Suprapubic skin (tissue), 4 donors: Measurements from ENCODE around the gene GSTK1.

Experiments
- EP300 ChIP-seq: sonication (generic); formaldehyde crosslinking; IDR thresholded peaks from one replicate; pipeline ENCODE4 v1.6.1; 2017; ENCODE audit warnings: antibody characterized with exemption
- POLR2AphosphoS5 ChIP-seq, 3 donors: sonication (generic); formaldehyde crosslinking; IDR thresholded peaks; one replicate each; pipeline ENCODE4 v1.6.1; 2017; ENCODE audit warnings: antibody characterized with exemption in 3 of 3
- TF ChIP-seq, protein P1 (sequence below), 2 donors: fragments of 200-600 bp in 1 of 2; fragments of 450-650 bp in 1 of 2; sonication (generic) in 1 of 2; IDR thresholded peaks; one replicate each; pipeline ENCODE4 v1.5.1; 2016 to 2019; ENCODE audit warnings: antibody characterized with exemption in 2 of 2, mild to moderate bottlenecking in 1 of 2, moderate library complexity in 1 of 2

- TF ChIP-seq, protein P1, sequence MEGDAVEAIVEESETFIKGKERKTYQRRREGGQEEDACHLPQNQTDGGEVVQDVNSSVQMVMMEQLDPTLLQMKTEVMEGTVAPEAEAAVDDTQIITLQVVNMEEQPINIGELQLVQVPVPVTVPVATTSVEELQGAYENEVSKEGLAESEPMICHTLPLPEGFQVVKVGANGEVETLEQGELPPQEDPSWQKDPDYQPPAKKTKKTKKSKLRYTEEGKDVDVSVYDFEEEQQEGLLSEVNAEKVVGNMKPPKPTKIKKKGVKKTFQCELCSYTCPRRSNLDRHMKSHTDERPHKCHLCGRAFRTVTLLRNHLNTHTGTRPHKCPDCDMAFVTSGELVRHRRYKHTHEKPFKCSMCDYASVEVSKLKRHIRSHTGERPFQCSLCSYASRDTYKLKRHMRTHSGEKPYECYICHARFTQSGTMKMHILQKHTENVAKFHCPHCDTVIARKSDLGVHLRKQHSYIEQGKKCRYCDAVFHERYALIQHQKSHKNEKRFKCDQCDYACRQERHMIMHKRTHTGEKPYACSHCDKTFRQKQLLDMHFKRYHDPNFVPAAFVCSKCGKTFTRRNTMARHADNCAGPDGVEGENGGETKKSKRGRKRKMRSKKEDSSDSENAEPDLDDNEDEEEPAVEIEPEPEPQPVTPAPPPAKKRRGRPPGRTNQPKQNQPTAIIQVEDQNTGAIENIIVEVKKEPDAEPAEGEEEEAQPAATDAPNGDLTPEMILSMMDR (IDR thresholded peaks at IDR 0.05) = no peak
- TF ChIP-seq EP300 (no peak), POLR2AphosphoS5 (IDR thresholded peaks at IDR 0.05) (no peak)
These were observed 8.0 kb downstream of the GSTK1 start for GRCh38 chr7:143271240-143271639.
